ENCODE data around the gene PLK5.
"Not testable (repeated sequence)": the region's sequence is repeated elsewhere in the genome, so short reads cannot be mapped to it uniquely, and the experiment has no call there.

PLK5 gene, protein sequence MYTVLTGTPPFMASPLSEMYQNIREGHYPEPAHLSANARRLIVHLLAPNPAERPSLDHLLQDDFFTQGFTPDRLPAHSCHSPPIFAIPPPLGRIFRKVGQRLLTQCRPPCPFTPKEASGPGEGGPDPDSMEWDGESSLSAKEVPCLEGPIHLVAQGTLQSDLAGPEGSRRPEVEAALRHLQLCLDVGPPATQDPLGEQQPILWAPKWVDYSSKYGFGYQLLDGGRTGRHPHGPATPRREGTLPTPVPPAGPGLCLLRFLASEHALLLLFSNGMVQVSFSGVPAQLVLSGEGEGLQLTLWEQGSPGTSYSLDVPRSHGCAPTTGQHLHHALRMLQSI

DNA sequence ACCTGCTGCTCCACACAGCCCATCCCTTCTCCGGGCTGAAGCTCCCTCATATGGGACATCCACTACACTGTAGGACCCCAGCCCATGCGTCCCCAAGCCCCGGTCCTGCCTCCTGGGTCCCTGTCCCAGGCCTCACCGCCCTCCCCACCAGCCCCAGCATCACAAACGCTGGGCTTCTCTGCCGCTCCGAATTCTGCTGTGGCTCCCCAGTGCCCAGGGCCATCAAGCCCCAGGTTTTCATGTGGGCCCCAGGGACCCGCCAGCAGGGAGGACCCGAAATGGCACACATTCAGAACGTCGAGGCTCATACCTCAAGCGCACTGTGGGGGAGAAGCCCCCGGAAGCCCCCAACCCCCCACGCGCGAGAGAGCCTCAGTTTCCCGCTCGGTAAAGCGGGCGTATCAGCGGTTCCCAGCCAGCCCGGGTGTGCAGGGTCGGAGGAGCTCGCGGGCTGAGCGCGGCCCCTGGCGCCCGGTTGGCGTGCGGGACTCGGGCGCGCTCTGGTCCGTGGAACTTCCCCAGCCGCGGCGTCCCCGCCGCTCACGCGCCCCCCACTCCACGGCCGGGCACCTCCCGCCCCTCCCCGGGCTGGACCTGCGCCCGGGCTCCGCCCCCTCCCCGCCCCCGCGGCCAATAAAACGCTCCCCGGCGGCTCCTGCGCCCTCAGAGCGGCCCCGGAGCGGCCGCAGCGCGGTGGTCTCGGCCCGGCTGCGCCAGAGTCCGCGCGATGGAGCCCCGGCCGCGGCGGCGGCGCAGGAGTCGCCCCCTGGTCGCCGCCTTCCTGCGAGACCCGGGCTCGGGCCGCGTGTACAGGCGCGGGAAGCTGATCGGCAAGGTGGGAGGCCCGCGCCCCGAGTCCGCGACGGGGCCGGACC, at the start of gene PLK5:
Gene PLK5, plus strand, starts transcription at position 666 of the 875 bp plus-strand sequence. CDS start 2,920 bp downstream, outside the sequence.
- DNase-seq = no peak

DNA sequence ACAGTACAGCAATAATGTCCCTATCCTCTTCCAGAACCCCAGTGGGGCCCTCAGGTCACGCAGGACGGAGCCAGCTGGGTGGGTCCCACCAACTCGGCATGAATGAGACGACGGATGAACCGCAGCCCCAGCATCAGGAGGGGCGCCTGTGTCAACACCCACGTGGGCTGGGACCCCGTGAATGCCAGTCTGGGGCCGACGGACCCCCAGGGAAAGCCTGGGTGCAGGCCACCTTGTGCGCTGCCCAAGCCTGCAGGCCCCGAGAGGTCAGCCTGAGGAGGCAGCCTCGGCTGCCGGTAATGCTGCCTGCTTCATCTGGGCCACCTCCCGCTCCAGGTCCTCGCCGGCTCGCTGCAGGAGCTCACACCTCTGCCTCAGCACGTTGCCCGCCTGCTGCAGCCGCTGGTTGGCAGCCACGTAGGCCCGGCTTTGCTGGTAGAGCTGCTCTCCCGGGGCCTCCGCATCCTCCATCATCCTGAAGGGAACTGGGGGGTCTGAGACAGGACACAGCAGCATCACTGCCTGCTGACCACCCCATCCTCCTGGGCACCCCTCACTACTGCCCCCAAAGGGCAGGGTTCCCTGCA, 49.0 kb upstream of the PLK5 start:
- DNase-seq = no peak

DNA sequence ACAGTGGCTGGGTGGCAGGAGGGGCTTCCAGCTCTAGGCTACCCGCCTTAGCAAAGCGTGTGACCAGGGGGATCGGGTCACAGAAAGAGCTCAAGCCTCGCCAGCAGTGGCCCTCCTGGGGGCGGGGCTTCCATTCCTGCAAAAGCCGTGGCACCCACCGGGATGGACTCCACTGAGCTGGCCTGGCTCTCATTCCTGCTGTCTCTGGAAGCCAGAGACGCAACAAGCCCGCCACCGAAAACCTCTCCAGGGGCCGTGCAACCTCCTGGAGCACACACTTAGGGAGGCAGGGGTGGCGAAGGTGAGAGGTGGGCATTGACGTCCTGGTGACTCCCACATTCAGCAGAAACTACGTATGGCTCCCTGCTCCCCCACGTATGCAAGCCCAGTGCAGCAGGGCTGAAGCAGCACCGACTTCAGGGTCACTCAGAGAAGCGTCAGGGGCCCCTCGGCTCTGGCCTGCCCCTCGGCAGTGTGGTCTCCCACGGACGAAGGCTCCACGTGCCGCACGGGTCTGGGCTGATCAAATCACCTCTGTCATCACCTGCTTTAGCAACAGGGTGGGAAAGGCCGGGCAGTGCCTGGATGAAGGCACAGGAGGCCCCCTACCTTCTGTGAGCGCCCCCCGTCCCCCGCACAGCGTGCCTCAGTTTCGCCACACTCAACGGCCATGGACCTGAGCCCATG, 48.0 kb upstream of the PLK5 start:
- no peak for DNase-seq

DNA sequence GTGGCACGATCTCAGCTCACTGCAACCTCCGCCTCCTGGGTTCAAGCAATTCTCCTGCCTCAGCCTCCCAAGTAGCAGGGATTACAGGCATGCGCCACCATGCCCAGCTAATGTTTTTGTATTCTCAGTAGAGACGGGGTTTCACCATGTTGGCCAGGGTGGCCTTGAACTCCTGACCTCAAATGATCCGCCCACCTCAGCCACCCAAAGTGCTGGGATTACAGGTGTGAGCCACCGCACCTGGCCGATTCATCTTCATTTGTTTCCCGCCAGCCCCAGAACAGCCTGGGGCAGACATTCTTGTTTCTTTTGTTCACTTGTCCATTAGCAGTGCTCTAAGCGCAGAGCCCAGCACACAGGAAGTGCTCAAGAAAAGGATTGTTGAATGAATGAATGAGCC, 46.8 kb upstream of the PLK5 start:
- DNase-seq = not testable (repeated sequence)

DNA sequence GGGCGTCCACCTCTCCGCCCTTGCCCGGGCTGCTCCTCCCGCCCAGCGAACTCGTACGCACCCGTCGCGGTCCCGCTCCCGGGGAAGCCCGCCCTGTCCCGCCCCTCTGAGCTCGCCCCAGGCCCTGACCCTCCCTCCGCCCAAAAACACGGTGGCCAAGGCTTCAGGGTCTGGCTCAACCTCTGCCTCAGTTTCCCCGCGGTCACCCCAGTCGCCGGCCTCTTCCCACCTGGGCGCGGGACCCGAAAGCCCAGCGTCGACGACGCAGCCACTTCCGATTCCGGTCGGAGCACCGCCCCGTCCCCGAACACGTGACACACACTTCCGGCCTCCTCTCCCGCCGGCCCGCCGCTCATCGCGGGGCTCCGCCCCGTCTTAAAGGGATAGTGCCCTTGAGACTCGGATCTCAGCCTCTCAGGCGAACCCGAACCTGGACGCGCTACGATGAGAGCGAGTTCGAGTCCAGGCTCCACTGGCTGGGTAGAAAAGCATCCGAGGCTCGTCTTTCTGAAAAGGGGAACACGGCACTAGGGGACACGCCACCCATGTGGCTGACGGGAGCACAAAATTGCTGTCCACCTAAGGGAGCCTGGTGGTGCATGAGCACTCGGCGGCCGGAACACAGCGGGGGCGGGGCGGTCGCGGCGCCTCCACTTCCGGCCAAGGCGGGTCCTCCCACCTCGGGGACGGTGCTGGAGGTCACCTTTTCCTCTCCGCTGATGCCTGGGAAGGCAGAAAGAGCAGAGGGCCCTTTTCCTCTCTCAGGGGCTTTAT, 44.8 kb upstream of the PLK5 start, which contains the start of gene C19orf25:
Gene C19orf25, minus strand, starts transcription at position 282 of the 774 bp plus-strand sequence. CDS start 312 bp downstream, outside the sequence.
- peak; percentile 87 for DNase-seq

DNA sequence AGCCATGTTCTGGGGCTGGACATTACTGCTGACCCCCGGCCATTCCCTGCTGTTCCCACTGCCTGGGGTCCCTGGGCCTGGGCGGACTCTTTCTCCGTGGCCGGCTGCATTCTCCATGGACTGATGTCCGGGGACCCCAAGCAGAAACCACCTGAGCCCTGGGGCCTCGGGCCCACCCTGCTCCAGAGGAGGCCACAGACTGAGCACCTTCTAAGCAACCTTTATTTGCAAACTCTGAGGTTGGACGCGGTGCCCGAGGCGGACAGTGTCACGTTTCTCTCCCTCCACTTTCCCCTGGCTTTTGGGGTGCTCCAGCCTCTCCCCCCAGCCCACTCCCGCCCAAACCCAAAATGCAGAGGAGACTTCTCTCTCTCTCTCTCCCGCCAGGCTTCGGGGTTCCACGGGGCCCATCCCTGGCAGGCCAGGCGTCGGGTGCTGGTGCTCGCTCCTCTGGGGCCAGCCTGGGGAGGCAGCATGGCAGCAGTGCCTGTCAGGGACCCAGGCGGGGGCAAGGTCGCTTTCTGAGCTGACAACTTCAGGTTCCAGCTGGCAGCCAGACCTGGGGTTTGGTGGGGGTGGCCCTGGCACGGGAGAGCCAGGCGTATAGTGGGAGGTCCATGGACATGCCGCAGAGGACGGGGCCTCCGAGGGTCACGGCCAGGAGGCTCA, 42.5 kb upstream of the PLK5 start:
- no peak for DNase-seq

DNA sequence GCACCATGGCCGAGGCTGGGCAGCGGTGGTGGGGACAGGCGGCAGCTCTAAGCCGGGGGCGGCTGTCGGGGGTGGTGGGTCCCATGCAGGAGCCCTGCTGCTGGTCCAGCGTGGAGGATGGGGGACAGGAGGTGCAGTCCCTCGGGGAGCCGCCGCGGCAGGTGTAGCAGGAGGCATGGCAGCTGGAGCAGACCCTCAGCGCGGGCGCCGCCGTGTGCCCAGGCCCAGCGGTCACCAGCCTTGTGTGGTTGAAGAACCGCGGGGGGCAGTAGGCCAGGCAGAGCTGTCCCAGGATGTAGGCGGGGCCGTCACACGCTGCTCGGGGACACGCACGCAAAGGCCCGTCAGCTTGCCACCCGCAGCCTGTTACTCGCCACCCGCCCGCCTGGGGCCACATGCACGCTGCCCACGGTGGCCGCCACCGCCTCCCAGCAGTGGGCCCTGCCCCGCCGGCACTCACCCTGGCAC, 42.0 kb upstream of the PLK5 start:
- no peak for DNase-seq

DNA sequence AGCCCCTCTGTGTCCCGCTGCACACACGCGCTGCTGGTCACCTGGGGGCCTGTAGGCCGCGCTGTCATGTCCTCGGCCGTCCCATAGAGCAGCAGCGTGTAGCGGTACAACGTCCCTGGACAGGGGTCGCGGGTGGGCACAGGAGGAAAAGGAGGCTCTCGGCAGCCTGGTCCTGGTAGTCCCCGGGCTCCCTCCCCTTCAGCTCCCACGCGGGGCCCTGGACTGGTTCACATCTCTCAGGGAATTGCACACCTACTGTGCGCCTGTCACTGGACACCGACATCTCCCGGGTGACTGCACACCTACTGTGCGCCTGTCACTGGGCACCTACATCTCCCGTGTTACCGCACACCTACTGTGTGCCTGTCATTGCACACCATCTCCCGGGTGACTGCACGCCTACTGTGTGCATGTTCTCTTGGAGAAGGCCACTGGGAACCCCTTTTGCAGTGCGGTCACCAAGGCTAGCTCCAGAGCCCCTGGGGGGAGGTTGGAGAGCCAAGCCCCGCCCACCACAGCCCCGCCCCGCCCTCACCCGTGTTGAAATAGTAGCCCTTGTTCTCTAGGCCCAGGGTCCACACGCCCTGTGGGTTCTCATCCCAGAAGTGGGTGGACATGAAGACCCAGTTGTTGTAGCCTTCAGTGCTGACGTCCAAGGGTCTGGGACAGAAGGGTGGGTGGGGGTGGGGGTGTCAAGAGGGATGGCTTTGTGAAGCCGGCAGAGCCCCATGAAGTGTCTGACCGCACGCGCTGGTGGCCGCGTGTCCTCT, 41.3 kb upstream of the PLK5 start:
- no peak for DNase-seq

DNA sequence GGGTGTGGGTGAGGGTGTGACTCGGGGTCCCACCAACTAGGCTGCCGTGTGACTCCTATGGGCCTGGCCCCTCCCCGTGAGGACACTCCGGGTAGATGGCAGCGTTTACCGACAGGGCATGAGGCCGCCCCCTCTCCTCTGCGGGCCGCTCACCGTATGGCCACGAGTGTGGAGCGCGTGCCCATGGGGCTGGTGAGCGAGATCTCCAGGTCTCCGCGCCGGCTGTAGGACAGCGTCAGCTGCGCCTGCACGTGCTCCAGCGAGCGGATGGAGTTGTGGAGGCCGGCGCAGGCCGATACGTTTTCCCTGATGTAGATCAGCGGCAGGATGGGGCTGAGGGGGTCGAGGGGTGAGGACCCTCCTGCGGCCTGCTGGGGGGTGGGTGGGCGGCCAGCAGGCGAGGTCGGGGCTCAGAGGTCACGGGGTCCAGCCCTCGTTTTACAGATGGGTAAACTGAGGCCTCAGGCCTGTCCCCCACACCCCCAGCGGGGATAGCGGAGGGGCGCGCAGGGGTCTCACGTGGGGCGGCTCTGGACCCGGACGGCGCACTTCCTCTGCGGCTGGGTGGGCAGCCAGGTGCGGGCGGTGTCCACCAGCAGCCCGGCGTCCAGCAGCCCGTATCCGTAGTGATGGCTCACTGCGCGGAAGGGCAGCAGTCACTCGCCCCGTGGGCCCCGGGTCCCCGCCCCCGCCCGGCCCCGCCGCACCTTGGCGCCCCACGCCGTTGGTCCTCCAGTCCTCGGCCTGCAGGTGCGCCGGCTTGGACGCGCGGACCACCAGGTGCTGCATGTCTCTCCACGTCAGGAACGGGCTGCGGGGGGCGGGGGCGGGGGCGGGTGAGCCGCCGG, 40.5 kb upstream of the PLK5 start:
- no peak for DNase-seq

DNA sequence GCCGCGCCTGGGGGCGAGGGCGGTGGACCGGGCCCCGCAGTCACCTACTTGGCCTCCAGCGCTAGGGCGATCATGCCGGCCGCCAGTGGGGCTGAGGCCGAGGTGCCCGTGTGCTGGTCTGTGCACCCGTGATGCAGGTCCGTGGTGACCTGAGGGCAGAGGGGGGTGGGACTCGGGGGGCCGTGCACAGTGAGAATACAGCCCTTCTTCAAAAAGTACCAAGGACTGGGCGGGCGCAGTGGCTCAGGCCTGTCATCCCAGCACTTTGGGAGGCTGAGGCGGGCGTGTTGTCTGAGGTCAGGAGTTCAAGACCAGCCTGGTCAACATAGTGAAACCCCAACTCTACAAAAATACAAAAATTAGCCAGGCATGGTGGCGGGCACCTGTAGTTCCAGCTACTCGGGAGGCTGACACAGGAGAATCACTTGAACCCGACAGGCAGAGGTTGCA, 39.9 kb upstream of the PLK5 start:
- no peak for DNase-seq

DNA sequence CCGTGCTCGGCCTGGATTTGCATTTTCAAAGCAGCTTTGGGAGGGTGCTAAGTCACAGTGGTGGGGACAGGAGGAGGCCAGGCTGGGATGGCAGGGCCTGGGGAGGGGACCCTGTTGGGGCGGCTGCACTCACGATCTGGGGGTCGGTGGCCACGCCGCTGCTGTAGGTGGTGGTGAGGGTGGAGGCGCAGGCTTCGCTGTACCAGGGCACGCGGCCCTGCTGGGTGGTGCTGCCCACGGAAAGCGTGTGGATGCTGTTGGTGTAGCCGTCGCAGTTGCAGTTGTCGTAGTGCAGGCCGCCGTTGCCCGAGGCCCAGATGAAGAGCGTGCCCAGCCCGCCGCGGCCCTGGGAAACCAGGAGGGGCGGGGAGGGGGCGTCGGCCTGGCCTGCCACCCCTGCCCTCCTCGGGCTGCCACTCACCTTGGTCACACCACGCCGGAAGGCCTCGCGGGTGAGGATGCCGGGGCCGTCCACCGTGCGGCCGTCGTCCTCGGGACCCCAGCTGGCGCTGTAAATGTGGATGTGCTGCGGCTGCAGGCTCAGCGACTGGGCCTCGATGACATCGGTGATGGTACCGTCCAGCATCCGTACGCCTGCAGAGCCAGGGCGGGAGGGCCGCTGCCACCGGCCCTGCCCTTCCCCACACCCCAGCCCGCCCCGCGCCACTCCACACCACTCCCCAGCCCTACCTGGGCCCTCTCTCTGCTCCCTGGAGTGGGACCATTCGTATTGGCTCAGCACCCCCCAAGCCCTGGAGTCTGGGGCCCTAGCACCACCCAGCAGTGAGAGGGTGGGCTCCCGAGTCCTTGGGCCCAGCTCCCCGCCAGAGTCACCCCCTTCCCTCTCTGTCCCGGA, 36.9 kb upstream of the PLK5 start:
- no peak for DNase-seq

DNA sequence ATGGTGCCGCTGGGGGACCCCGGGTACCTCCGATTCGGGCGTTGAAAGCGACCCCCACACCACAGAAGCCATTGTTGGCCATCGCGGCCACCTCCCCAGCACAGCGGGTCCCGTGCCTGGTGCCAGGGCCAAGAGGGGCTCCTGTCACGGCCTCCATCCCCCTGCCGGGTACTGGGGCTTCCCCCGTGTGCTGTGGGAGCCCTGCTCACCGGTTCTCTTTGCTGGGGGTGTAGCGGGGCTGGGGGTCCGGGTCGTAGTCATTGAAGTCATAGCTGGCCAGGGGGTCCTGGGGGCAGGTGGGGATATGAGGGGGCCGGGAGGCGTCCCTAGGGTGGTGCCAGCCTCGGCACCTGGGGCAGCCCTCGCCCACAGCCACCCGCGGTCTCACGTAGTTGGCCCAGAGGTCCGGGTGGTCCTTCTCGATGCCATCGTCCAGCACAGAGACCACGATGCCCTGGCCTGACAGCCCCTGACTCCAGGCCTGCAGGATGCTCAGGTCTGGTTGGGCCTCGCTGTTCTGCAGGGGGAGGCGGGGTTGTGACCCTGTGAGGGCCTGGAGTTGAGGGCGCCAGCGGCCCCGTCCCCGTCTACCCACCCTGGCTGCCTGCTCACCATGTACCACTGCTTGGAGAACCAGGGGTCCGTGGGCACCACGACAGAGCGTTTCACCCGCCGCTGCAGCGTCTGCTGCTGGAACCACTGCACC, 36.1 kb upstream of the PLK5 start:
- no peak for DNase-seq

DNA sequence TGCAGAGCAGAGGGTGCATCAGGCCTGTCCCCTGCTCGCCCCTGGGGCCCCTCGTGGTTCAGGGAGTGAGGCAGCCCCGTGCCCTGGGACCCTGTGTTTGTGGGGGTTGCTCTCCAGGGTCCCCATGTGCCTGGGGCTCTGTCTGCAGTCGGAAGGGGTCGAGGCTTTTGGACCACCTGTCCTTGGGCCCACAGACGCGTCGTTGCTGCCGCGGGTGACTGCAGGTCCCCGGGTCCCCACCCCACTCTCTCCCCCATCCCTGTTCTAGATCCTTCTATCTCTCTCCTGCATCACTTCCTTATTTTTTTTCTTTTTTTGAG, 35.6 kb upstream of the PLK5 start:
- no peak for DNase-seq

DNA sequence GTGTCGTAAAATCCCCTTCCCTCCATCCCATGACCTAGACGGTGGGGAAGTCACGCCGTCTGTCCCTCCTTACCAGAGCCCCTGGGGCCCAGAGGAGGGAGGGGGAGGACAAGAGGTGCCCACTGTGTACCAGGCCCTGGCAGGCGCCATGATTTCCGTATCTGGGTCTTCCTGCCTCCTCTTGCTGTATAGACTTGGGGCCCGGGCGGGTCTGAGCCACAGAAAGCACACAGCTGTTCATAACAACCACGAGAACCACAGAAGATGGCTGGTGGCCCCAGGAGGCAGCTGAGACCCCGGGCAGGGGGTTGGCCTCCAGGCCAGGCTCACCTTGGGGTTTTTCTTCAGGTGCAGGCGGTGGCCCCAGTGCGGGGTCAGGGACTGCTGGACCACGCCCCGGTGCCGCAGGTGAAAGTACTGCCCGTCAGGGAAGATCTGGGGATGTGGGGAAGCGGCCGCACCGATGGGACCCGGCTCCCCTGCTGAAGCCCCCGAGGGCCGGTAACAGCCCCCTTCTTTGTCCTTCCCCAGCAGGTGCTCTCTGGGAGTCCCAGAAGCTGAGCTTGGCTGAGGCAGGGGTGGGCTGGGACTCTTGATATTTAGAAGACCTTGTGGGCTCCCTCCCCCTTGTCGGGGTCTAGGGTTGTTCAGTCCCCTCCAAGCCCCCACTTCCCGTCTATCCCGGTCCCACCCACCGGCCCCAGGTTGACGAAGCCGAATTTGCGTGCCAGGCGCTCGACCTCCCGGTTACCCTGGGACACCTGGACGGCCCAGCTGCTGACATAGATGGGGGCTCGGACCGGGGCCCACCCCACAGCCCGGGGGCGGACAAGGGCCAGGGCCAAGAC, 34.2 kb upstream of the PLK5 start:
- no peak for DNase-seq

DNA sequence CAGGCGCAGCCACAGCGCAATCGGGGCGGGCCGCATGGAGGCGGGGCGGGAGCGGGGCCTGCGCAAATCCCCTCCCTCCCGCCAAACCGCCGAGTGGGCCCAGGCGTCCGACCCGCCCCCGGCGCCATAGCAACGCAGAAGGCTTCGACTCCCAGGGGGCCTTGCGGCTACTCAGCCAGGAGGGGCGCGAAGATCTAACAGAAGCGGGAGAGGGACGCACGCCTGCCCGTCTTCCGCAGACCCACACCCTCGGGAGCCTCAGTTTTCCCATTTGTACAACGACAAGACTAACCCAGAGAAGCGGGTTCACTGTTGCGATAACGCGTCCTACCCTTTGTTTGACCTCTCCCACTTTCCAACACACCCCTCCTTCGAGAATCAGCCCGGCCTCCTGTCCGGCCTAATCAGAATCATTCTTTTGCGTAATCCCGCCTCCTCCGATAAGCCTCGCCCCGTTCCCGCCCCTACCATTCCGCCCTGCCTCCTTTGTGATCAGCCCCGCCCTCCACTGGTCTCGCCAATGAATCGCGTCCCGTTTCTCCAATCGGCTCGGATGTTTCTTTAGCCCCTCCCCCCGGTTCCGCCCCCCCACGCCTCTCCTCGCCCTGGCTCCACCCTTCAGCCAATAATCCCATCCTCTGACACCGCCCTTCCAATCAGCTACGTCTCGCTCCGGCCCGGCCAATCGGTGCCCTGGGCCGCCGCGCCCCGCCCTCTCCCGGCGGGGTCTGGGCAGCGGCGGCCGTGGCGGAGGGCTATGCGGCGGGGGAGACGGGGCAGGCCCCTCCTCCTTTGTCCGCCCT, 33.4 kb upstream of the PLK5 start, which contains the start of gene PCSK4:
Gene PCSK4, minus strand, starts transcription at position 40 of the 803 bp plus-strand sequence. Its CDS starts 4 bp downstream, at position 36.
- peak; percentile 96 for DNase-seq

Measured in KG1 (cell line).